Fibroblast of skin of left biceps (primary cell): ENCODE results near the gene TLNRD1.

Experiments
- DNase-seq, 2 experiments: peaks; one replicate each; pipeline ENCODE4 v3.0.0-alpha.2; 2013; ENCODE audit warnings: low read depth in 2 of 2

Gene TLNRD1

DNA sequence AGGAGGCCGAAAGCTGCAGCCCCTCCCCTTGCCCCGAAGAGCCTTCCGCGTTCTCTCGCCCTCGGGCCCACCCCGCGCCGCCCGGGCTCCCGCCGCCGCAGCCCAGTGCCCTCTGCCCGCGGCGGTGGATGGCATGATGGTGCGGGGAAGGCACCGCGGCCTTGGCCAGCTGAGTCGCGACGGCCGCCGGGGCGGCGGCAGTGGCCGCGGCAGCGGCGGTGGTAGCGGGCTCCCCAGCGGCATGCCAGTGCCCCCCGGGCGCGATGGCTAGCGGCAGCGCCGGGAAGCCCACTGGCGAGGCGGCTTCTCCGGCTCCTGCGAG is 1.2 kb downstream of the TLNRD1 start:
- no peak for DNase-seq

DNA sequence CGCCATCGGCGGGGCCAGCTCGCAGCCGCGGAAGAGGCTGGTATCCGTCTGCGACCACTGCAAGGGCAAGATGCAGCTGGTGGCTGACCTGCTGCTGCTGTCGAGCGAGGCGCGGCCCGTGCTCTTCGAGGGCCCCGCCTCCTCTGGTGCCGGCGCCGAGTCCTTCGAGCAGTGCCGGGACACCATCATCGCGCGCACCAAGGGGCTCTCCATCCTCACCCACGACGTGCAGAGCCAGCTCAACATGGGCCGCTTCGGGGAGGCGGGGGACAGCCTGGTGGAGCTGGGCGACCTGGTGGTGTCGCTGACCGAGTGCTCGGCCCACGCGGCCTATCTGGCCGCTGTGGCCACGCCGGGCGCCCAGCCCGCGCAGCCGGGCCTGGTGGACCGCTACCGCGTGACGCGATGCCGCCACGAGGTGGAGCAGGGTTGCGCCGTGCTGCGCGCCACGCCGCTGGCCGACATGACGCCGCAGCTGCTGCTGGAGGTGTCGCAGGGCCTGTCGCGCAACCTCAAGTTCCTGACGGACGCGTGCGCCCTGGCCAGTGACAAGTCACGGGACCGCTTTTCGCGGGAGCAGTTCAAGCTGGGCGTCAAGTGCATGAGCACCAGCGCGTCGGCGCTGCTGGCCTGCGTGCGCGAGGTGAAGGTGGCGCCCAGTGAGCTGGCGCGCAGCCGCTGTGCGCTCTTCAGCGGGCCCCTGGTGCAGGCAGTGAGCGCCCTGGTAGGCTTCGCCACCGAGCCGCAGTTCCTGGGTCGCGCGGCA is 1.8 kb downstream of the TLNRD1 start:
- no peak for DNase-seq

DNA sequence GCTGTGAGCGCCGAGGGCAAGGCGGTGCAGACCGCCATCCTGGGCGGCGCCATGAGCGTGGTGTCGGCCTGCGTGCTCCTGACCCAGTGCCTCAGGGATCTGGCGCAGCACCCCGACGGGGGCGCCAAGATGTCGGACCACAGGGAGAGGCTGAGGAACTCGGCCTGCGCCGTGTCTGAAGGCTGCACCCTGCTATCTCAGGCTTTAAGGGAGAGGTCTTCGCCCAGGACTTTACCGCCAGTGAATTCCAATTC is 2.3 kb downstream of the TLNRD1 start:
- DNase-seq: no peak

DNA sequence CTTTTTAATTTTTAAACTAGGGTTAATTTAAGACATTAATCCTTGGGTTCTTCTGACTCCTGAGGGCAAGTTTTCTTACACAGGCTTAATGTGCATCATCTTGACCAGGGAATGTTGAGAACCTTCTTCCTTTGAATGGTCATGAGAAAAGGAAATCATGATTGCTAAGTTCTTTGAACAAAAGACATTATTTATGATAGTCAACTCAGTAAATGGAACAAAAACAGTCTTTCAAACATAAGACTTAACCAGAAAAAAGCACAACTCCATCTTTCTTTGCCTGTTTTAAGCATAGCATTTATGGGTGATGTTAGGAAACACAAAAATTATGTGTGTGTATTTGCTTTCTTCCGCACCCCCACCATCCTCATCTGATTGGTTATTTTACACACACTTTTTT is 5.4 kb downstream of the TLNRD1 start:
- no peak for DNase-seq

DNA sequence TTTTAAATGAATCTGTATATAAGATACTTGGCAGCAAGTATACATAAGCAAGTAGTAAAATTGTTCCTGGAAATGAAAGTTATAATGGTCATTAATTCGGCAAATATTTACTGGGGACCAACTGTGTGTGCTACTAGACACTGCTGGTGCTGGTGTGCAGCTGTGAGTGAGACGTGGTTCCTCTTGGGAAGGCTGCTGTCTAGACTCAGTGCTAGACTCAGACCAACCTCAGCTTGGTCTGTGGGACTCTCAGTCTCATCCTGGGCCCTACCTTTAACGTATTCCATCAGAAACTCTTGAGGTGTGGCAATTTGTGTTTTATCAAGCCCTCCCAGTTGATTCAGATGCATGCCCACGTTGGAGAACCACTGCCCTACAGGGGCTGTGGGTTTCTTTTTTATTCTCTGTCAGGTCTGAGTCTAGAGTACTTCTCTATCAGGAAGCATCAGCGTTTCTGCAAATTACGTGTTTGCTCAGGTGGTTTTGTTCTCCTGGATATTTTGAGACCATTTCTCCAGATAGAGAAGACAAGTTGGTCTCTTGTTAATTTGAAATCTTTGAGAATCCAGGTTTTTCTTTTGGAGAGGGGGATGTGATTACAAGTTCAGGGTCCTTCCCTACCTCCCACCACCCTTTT is 6.8 kb downstream of the TLNRD1 start:
- DNase-seq: no peak

DNA sequence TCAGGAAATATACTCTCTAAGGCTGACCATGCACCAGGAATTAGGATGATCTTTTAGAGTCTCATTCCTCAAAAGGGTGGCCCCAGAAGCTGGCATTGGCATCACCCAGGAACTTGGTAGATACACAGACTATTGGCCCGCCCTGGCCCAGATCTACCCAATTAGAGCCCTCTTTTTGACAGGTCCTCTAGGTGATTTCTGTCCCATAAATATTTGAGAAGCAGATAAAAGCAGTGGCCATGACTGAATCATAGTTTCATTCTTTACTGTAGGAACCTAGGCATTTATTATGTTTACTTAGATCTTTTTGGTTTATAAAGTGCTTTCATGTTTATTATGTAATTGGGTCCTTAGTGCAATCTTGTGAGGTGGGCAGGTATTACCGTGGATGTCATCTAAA is 7.6 kb downstream of the TLNRD1 start:
- no peak for DNase-seq

DNA sequence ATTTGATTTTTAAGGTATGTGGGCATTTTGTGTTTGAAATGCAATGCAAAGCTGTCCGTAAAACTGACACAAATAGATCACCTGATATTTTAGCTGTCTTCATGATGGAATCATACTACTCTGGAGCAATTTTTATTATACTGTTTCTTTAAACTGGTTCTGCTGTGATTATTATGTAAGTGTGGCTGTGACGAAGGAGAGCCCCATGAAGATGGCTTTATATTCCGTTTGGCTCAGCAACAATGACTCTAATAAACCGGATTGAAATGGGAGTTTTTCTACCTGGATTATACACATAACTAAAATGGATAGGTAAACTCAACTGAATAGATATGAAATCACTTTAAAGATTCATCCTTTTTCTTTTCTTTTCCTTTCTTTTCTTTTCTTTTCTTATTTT is 9.4 kb downstream of the TLNRD1 start:
- no peak for DNase-seq

DNA sequence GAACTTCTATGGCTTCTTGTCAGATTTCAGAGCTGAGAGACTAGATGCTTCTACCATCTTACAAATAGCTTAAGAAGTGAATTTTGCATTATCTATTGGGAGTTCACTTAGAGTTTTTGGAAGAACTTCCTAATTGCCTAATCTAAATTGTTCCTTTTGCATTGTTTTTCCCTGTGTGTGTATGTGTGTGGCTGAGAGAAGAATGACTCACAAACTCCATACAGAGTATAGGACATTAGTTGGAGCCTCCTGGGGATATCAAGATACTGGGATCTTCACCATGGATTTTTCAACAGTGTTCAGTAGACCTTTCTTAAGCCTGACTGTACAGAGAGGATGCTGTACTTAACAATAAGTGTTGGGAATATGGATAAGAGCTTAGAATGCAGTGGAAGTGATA is 10.9 kb downstream of the TLNRD1 start:
- DNase-seq: no peak

DNA sequence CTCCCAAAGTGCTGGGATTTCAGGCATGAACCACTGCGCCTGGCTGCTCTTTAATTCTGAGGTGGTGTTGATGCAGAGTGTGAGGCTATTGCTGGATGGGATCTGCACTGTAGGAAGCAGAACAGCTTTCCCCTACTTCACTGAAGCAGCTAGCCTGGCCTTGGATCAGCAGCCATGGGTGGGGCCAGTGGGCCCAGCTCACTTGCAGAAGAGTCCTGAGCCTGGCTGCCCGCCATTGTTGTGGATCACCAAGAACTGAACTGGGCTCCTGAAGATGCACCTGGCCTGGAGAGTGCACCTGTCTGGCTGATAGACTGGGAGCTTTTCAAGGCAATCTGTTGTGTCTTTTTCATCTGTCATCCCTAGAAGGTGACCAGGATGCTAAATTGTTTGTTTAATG is 11.9 kb downstream of the TLNRD1 start:
- no peak for DNase-seq

DNA sequence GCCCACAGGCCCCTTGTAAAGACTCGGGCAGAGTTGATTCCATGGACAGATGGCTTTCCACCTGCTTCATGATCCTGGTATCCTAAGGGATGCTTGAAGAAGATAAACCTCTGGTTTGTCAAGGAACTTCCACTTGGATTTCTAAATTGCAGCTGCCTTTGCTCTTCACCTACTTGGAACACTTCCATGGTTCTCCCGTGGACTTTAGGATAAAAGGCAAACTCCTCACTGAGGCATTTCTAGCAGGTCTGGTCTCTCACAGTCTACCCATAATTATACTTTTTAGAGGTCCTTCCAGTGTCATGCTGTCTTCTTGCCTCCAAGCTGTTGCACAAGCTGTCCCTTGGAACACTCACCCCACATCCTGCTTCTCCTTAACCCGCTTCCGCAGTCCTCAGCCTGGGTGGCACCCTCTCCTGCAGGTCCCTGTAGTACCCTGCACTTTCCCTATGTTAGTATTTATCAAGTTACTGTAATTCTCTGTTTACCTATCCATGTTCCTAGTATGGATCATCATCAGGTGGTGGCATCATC is 12.7 kb downstream of the TLNRD1 start:
- DNase-seq: no peak

DNA sequence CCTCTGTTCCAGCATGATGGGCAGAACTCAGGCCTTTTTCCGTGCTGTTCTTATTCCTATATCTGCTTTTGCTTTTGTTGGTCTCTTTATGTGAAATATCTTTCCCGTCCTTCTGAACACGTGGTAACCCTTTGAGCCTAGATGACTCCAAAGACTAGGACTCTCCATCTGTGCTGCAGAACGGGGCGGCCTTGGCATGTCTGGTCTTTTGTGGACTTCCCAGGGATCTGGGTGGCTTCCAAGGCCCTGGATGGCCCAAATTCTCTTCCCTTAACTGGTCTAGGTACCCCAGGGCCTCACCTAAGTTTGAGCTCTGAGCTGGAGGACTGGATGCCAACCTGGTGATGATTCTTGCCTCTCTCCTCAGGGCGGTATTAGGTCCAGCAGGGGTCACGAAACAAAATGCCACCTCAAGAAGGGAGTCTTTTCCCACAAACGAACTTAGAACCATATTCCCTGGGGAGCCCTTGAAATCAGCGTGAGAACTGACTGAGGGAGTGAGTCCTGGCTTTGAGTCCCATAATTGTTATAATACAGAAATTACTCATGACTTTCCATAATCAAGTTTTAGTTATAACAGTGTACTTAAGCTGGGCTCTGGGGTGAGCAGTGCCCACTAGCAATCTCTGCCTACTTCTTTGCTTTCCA is 13.8 kb downstream of the TLNRD1 start:
- DNase-seq: no peak

DNA sequence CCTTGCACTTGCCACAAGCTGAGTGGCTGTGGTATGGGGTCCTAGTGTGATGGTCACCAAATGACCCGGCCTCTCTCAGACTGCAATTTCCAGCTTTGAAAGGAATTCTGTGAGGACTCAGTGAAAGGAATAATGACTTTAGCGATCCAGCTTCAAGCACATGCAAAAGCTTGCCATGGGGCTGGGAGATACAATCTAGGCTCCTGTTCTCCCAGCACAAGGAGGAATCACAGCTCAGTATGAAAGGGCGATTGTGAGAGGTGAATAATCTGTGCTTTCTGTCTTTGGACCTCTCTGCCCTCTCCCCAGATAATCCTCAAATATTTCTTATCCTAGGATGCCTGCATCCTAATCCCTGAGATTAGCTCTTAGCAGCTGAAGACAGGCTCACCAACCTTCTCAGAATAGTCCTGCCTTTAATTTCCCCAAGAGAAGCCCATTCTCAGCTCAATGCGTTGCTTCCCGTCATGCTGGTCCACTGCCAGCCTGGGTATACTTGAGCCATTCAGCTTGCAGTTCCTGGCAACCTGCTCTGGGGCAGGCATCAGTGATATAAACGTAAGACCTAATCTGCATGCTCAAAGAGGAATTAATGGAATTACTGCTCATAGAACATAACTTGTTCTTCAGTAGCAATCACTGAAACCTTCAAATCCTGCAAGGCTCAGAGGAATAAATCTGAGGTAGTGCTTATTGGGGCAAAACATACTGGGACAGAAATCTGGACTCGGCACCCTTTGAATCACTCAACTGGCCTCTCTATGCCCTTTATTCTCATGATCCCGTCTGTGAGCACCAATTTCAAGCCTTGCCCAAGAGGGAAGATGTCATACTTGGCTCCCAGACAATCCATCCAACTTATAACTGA is 15.1 kb downstream of the TLNRD1 start:
- DNase-seq: no peak

DNA sequence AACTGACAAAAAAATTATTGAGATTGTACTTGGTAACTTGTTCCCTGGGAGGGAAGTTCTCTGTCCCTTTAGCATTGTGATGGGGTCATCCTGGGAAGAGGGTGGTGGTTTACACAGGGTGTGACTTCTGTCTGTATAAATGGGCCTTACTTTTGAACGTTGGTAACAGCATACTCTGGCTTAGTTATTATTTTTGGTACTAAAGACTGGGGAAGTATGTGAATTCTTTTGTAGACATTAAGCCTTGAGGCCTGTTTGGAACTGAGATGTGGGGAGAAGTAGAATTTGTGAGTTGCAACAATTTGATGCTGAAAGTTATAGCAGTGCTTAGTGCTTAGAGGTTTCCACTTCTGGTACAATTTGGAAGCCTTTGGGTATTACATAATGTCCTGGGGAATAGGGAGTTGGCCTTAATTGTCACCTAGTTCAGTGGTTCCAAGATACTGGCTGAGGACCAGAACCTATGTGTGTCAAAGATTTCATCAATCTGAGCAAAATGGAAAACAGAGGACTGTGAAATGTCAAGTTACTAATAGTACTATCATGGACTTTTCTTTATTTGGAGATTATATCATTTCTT is 15.9 kb downstream of the TLNRD1 start:
- DNase-seq: no peak

DNA sequence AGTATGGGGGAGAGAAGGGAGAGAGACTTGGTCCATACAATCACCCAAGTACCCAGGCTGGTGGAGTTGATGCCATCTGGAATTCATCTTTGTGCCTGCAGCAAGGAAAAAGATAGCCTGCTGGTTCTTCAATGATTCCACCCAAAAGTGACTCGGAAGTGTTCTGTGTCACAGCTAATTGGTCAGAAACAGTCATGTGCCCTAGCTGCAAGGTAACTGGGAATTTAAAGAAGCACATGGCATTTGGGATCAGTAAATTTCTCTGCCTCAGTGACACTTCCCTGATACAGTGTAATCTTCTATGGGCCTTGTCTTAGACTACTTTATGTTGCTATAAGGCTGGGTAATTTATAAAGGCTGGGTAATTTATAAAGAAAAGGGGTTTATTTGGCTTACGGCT is 17.5 kb downstream of the TLNRD1 start:
- DNase-seq: no peak

DNA sequence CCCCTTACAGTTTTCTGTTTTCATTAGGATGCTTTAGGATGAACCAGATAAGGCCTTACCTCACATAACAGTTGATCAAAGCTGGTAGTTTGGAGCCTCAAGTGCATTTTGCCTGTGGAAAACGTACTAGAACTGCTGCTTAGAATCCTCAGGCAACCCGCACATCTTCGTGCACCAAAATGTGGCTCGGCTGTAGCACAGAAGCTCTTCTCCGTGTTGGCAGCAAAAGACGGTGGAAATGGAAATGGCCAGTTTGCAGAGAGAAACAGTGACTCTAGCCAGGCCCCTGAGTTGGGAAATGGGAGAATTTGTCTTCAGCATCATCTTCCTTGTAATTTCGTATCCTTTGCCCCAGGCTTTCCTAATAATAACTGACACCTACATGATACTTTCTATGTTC is 20.6 kb downstream of the TLNRD1 start:
- DNase-seq: no peak

DNA sequence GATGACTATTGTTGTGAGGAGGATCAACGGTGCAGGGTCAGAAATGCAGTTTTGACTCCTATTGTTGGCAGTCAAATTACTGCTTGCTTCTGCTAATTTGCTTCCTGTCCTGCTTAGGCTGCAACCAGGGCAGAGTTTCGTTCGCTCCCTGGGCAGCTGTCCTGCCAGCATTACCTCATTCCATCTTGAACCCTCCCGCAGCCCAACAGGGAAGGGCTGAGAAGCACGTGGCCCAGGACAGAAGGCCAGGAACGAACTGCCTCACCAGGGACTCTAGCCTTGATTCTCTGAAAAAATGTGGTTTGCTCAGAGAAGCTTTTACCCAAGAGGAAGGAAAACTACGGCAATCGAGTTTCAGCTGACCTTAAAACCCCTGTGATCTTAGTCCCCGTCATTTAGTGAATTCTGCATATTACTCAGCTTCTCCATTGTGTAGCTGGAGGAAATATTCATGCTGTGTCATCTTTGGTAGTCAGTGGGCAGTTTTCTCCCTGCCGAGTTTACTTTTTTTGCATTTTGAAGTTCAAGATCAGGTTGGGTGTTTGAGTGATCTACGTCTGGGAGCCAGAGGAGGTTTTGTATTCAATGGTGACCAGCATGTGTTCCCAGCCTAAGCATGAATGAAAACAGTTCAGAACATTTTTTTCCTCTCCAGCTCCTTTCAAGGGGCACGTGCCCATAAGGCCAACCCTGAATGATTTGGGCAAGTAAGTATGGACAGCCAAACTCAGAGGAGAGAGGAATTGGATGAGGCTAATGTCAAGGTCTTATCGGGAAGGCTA is 23.0 kb downstream of the TLNRD1 start:
- DNase-seq: no peak

DNA sequence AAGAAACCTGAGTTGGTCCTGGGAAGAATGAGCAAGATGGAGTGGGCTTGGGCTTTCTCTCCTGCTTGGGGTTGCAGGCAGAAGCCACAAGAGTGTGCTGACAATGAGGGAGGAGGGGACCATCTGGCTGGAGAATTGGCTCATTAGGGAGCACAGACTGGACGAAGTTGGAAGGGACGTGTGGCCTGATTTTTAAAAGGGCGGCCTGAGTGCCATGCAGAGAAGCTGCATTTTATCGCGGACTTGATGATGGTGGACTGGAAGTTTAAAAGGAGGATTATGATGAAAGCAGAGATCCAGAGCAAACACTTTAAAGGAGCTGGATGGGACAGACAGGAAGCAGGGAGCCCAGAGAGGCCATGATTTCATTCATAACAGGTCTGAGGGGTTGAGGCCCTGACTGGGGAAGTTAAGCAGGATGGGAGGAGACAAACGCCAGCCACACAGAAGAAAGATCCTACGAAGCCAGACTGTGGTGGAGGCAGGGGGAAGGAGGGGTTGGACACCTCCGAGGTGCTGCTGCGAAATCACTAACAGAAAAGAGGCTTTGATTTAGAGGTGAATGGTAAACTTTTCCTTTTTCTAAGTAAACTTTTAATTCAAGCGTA is 23.6 kb downstream of the TLNRD1 start:
- no peak for DNase-seq

DNA sequence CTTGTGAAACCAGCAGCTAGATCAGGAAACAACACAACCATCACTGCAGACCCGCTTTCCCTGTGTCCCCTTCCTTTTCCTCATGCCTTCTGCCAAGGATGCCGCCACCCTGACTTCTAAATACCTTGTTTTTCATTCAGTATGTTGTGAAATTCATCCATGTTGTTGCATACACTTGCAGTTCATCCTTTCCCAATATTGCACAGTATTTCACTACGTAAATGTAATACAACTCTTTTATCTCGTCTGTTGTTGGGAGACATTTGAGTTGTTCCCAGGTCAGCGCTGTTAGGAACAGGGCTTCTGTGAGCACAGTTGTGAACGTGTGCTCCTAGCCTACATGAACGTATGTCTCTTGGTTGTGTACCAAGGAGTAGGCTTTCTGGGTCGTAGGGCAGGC is 24.2 kb downstream of the TLNRD1 start:
- no peak for DNase-seq

DNA sequence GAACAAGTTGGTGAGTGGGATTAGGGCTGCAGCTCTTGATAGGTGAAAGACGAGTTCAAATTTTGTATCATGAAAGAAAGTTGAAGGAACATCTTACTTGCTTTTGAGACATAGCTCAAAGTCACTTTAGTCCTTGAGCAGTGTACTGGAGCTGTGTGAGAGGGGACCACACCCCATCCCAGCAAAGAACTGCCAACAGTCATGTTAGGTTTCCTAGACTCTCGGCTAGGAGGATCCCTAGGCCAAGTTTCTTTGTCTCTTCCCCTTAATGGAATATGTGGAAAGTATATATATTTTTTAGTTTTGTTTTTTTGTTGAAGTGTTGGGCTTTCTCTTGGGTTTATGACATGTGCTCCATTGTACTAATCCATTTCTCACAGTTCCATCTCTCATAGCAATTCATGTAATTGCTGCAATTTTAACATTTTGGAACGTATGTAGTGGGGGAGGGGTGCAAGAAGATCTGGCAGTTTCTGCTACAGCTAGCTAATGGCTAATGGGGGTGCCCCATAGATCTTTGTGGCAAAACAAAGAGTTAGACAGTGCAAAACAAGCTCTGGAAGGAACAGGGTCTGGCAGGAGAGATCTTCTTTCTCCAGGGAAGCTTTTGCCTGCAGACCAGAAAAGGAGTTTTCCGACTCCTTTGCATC is 25.1 kb downstream of the TLNRD1 start:
- no peak for DNase-seq

DNA sequence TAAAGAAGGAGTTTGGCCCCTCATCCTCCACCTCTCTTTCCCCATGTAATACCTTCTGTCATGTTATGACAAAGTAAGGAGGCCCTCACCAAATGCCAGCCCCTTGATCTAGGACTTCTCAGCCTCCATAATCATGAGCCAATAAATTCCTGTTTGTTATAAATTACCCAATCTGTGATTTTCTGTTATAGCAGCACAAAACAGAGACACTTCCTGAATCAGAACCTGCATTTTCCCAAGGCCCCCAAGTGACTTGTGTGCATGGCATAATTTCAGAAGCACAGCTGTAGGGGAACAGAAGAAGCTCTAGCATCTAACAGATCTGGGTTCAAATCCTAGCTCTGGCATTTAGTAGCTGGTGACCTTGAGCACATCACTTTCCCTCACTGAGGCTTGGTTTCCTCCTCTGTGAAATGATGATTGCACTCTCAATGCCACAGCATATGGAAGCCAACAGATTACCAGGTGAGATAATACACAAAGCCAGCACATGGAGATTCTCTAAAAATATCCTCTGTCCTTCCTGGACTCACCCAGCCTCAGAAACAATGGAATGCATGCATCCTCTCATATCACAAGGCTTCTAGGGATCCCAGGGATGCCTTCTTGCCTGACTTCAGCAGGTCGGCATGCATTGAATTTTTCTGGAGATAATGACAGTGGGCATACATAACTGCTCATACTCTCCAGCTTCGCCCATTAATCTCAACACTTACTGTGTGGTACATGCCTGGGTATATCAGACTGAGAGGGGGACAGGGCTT is 26.3 kb downstream of the TLNRD1 start:
- no peak for DNase-seq
